Stimulated activated effector memory CD8-positive, alpha-beta T cell treated with anti-CD3 and anti-CD28 coated beads, Interleukin-12 subunit alpha, Interleukin-12 subunit beta, amount 100 ng/mL, for 72 hours (primary cell): Measurements from ENCODE around the gene MEGF11.

Experiments
- ATAC-seq: fragments of 150-1000 bp; cut with Tn5 transposase; 2 replicates; pipeline ENCODE4 v1.10.0; 2021
- DNase-seq, 2 donors: peaks; one replicate each; pipeline ENCODE4 v3.0.0; 2021 to 2022; ENCODE audit warnings: low spot score in 2 of 2
- H3K27ac Mint-ChIP-seq: one replicate; pipeline ENCODE4 v1.8.0; 2022; ENCODE audit warnings: mild to moderate bottlenecking, mixed read lengths
- H3K36me3 Mint-ChIP-seq: one replicate; pipeline ENCODE4 v1.8.0; 2022; ENCODE audit warnings: mild to moderate bottlenecking, mixed read lengths
- H3K4me1 Mint-ChIP-seq: one replicate; pipeline ENCODE4 v1.8.0; 2022; ENCODE audit warnings: mixed read lengths
- H3K4me3 Mint-ChIP-seq: one replicate; pipeline ENCODE4 v1.8.0; 2022; ENCODE audit warnings: mild to moderate bottlenecking, mixed read lengths
- H3K9me3 Mint-ChIP-seq: one replicate; pipeline ENCODE4 v1.8.0; 2022; ENCODE audit warnings: mixed read lengths

MEGF11 gene

DNA sequence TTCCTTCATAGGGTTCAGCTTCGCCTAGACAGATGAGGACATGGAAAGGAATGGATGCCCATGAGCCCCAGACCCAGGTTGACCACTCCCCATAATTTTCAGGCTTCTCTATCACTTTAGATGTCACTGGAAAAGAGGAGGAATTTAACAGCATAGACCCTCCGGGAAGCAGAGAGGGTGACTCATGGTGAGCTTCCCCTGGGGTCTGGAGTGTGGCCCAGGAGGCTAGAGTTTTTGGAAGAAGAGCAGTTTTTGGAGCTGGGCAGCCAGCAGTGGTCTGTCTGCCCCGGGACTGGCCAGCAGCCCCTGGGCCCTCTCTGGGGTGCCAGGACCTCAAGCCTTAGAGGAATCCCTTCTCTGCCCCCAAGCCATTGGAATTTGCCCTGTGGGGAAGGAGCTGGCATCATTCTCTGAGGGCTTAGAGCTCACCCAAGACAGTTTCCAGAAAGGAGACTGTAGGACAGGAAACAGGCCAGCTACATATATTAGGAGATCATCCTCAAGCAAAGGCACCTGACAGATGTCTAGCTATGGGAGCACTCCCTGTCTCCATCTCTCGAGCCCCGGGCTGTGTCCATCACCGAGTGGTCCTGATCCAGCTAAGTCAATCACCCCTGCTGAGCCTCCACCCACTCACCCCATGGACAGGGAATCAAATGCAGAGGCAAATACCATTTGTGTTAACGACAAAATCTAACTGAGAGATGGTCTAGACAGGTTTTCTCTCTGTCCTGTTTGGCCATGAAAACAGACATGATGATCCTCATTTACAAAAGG is 67.3 kb downstream of the MEGF11 start:
- ATAC-seq, result no peak
- no peaks in the 10 kb centered on the region for H3K9me3 Mint-ChIP-seq
- H3K4me3 Mint-ChIP-seq, result no peak overlapping the region
- DNase-seq, result no peak
- H3K27ac Mint-ChIP-seq, result no peak overlapping the region
- H3K4me1 Mint-ChIP-seq, result no peaks in the 10 kb centered on the region
- no peaks in the 10 kb centered on the region for H3K36me3 Mint-ChIP-seq

GRCh38 chr15:66184936-66185790 is 68.4 kb downstream of the MEGF11 start:
- ATAC-seq (no peak), DNase-seq (no peak)
- H3K36me3 Mint-ChIP-seq, result no peaks in the 10 kb centered on the region
- H3K27ac Mint-ChIP-seq, result no peak overlapping the region
- H3K4me1 Mint-ChIP-seq, result no peaks in the 10 kb centered on the region
- no peaks in the 10 kb centered on the region for H3K9me3 Mint-ChIP-seq
- no peak overlapping the region for H3K4me3 Mint-ChIP-seq

- no peak for DNase-seq
- no peaks in the 10 kb centered on the region for H3K9me3 Mint-ChIP-seq
- no peaks in the 10 kb centered on the region for H3K36me3 Mint-ChIP-seq
- no peak for ATAC-seq
- H3K4me3 Mint-ChIP-seq, result no peak overlapping the region
- no peaks in the 10 kb centered on the region for H3K4me1 Mint-ChIP-seq
- no peak overlapping the region for H3K27ac Mint-ChIP-seq
Observed at GRCh38 chr15:66184492-66184891, 69.1 kb downstream of the MEGF11 start.

- Mint-ChIP-seq H3K4me1 (no peaks in the 10 kb centered on the region), H3K4me3 (no peak overlapping the region), H3K9me3 (no peaks in the 10 kb centered on the region), H3K36me3 (no peaks in the 10 kb centered on the region), H3K27ac (no peak overlapping the region)
- DNase-seq (no peak), ATAC-seq (no peak)
Observed at GRCh38 chr15:66180531-66181097, 72.9 kb downstream of the MEGF11 start.

- Mint-ChIP-seq H3K4me1 (no peaks in the 10 kb centered on the region), H3K36me3 (no peaks in the 10 kb centered on the region), H3K9me3 (no peaks in the 10 kb centered on the region), H3K27ac (no peak overlapping the region), H3K4me3 (no peak overlapping the region)
- ATAC-seq, result no peak
- DNase-seq, result no peak
Observed at GRCh38 chr15:66178531-66178910, 75.0 kb downstream of the MEGF11 start.

- DNase-seq (no peak), ATAC-seq (no peak)
- H3K4me1 Mint-ChIP-seq, result no peaks in the 10 kb centered on the region
- H3K27ac Mint-ChIP-seq, result no peak overlapping the region
- no peaks in the 10 kb centered on the region for H3K36me3 Mint-ChIP-seq
- no peaks in the 10 kb centered on the region for H3K9me3 Mint-ChIP-seq
- no peak overlapping the region for H3K4me3 Mint-ChIP-seq
Observed at GRCh38 chr15:66172324-66172980, 81.1 kb downstream of the MEGF11 start.

DNA sequence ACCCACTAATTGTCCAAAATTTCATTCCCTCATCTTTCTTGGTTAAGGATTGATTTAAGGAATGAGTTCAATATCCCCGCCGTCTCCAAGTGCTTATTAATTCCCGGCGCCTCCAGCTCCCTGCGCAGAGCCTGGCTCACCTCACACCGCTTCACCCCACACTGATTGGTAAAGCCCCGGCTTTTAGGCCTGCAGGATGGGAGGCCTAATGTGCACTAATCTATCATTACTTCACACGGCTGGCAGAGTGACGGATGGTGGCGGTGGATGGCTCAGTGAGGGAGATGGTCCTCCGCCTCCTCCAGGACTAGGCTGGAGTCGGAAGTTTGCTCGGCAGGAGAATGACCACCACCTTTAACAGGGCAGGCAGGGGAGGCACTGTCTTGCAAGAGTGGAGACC is 81.7 kb downstream of the MEGF11 start:
- no peak overlapping the region for H3K27ac Mint-ChIP-seq
- DNase-seq, result no peak
- no peak overlapping the region for H3K4me3 Mint-ChIP-seq
- no peaks in the 10 kb centered on the region for H3K9me3 Mint-ChIP-seq
- ATAC-seq, result no peak
- H3K4me1 Mint-ChIP-seq, result no peaks in the 10 kb centered on the region
- no peaks in the 10 kb centered on the region for H3K36me3 Mint-ChIP-seq

- H3K4me1 Mint-ChIP-seq, result no peaks in the 10 kb centered on the region
- H3K9me3 Mint-ChIP-seq, result no peaks in the 10 kb centered on the region
- no peak overlapping the region for H3K27ac Mint-ChIP-seq
- no peak for DNase-seq
- no peak overlapping the region for H3K4me3 Mint-ChIP-seq
- ATAC-seq, result no peak
- H3K36me3 Mint-ChIP-seq, result no peaks in the 10 kb centered on the region
Observed at GRCh38 chr15:66170716-66171115, 82.8 kb downstream of the MEGF11 start.

GRCh38 chr15:66170042-66170441 is 83.5 kb downstream of the MEGF11 start:
- H3K4me3 Mint-ChIP-seq, result no peak overlapping the region
- no peaks in the 10 kb centered on the region for H3K9me3 Mint-ChIP-seq
- no peak for DNase-seq
- no peaks in the 10 kb centered on the region for H3K36me3 Mint-ChIP-seq
- no peaks in the 10 kb centered on the region for H3K4me1 Mint-ChIP-seq
- ATAC-seq, result no peak
- no peak overlapping the region for H3K27ac Mint-ChIP-seq

DNA sequence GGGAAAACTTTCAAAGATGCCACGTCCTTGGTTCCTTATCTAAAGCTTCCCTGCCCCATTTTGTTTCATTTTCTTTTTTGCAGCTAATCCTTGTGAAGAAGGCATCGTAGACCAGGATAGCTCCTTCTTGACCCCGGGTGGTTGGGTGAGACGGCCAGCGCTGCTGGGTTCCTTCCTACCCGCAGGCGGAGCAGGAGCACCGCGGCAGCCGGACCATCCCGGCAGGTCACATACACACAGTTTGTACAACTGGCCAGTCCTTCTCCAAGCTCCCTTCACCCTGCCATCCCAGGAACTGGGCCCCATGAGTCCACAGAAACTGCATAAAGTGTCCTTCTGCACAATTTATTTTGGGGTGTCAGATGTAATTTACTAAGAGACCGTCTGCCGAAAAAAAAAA is 83.9 kb downstream of the MEGF11 start:
- Mint-ChIP-seq H3K4me3 (no peak overlapping the region), H3K9me3 (no peaks in the 10 kb centered on the region), H3K27ac (no peak overlapping the region), H3K4me1 (no peaks in the 10 kb centered on the region), H3K36me3 (no peaks in the 10 kb centered on the region)
- no peak for DNase-seq
- ATAC-seq, result no peak

DNA sequence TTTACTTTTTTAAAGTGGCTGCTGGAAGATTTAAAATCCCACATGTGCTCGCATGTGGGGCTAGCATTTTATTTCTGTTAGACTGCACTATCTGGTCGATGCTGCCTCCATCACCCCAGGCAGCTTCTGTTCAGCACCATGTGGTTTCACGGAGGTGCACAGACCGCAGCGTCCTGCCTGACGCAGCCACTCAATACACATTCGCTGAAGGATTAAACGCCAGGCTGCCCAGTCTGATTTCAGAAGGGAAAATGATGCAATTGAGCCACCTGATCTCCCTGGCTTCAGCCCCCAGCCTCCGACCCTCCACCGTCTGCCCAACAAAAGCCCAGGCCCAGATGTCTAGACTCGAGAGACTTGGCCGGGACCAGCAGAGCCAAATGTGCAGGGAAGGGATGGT is 84.5 kb downstream of the MEGF11 start:
- no peaks in the 10 kb centered on the region for H3K9me3 Mint-ChIP-seq
- no peak overlapping the region for H3K27ac Mint-ChIP-seq
- ATAC-seq, result no peak
- DNase-seq, result no peak
- no peaks in the 10 kb centered on the region for H3K36me3 Mint-ChIP-seq
- H3K4me1 Mint-ChIP-seq, result no peaks in the 10 kb centered on the region
- H3K4me3 Mint-ChIP-seq, result no peak overlapping the region

GRCh38 chr15:66167854-66168253 is 85.7 kb downstream of the MEGF11 start:
- no peak overlapping the region for H3K27ac Mint-ChIP-seq
- DNase-seq (no peak), ATAC-seq (no peak)
- H3K9me3 Mint-ChIP-seq, result no peaks in the 10 kb centered on the region
- H3K4me3 Mint-ChIP-seq, result no peak overlapping the region
- no peaks in the 10 kb centered on the region for H3K4me1 Mint-ChIP-seq
- no peaks in the 10 kb centered on the region for H3K36me3 Mint-ChIP-seq

DNA sequence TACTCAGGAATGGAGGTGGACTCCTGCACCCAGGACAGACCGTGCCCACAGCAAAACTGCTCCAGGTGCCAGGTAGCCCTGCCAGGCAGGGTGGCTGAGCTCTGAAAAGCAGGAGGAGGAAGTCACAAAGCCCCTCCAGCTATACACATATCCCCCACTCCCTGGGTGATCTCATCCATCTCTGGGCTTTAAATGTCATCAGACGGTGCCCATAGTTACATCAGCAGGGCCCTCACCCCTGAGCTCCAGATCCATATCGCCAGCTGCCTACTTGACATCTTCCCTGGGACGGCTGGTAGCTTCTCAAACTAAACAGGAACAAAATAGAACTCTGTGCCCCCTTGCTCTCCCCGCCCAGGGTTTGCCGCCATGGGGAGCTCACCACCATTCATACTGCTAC is 87.7 kb downstream of the MEGF11 start:
- ATAC-seq, result no peak
- Mint-ChIP-seq H3K36me3 (no peaks in the 10 kb centered on the region), H3K4me1 (no peaks in the 10 kb centered on the region), H3K4me3 (no peak overlapping the region), H3K9me3 (no peaks in the 10 kb centered on the region), H3K27ac (no peak overlapping the region)
- no peak for DNase-seq

GRCh38 chr15:66164788-66165187 is 88.8 kb downstream of the MEGF11 start:
- Mint-ChIP-seq H3K4me1 (no peaks in the 10 kb centered on the region), H3K9me3 (no peaks in the 10 kb centered on the region), H3K36me3 (no peaks in the 10 kb centered on the region), H3K4me3 (no peak overlapping the region), H3K27ac (no peak overlapping the region)
- no peak for ATAC-seq
- no peak for DNase-seq

GRCh38 chr15:66163553-66163952 is 90.0 kb downstream of the MEGF11 start:
- no peak for ATAC-seq
- Mint-ChIP-seq H3K27ac (no peak overlapping the region), H3K36me3 (no peaks in the 10 kb centered on the region), H3K4me3 (no peak overlapping the region), H3K4me1 (no peaks in the 10 kb centered on the region), H3K9me3 (no peaks in the 10 kb centered on the region)
- no peak for DNase-seq
